ENCODE measurements around the gene ZNF512.
"Not testable (repeated sequence)": the region's sequence is repeated elsewhere in the genome, so short reads cannot be mapped to it uniquely, and the experiment has no call there.

ZNF512 gene

GRCh38 chr2:27582695-27583389, at the start of gene ZNF512:
ZNF512 (plus strand) TSS chr2:27583042; CDS start chr2:27583113, 71 bp downstream.
- DNase-seq (ENCODE audit: low read depth in 3 of 3): peak; percentile 68 to 84 (median 76)

- no peak for DNase-seq (ENCODE audit: low read depth in 3 of 3)
Measured at GRCh38 chr2:27537287-27537686, 45.6 kb upstream of the ZNF512 start.

GRCh38 chr2:27538839-27539450, 43.9 kb upstream of the ZNF512 start:
- not testable (repeated sequence) for DNase-seq (ENCODE audit: low read depth in 3 of 3)

- DNase-seq (ENCODE audit: low read depth in 3 of 3): not testable (repeated sequence)
Measured at GRCh38 chr2:27539649-27540048, 43.2 kb upstream of the ZNF512 start.

- no peak for DNase-seq (ENCODE audit: low read depth in 3 of 3)
Measured at GRCh38 chr2:27544143-27544821, 38.6 kb upstream of the ZNF512 start.

GRCh38 chr2:27545348-27546141, 37.3 kb upstream of the ZNF512 start:
- no peak for DNase-seq (ENCODE audit: low read depth in 3 of 3)

- DNase-seq (ENCODE audit: low read depth in 3 of 3): no peak
Measured at GRCh38 chr2:27549303-27549702, 33.5 kb upstream of the ZNF512 start.

- DNase-seq (ENCODE audit: low read depth in 3 of 3): no peak
Measured at GRCh38 chr2:27551514-27551913, 31.3 kb upstream of the ZNF512 start.

GRCh38 chr2:27552941-27553340, 29.9 kb upstream of the ZNF512 start:
- DNase-seq (ENCODE audit: low read depth in 3 of 3): no peak

- not testable (repeated sequence) for DNase-seq (ENCODE audit: low read depth in 3 of 3)
Measured at GRCh38 chr2:27554451-27554850, 28.4 kb upstream of the ZNF512 start.

- DNase-seq (ENCODE audit: low read depth in 3 of 3): no peak
Measured at GRCh38 chr2:27559228-27559627, 23.6 kb upstream of the ZNF512 start.

- DNase-seq (ENCODE audit: low read depth in 3 of 3): no peak
Measured at GRCh38 chr2:27561060-27561459, 21.8 kb upstream of the ZNF512 start.

- DNase-seq (ENCODE audit: low read depth in 3 of 3): no peak
Measured at GRCh38 chr2:27566628-27567027, 16.2 kb upstream of the ZNF512 start.

- no peak for DNase-seq (ENCODE audit: low read depth in 3 of 3)
Measured at GRCh38 chr2:27569398-27569797, 13.4 kb upstream of the ZNF512 start.

- no peak for DNase-seq (ENCODE audit: low read depth in 3 of 3)
Measured at GRCh38 chr2:27571197-27571596, 11.6 kb upstream of the ZNF512 start.

- no peak for DNase-seq (ENCODE audit: low read depth in 3 of 3)
Measured at GRCh38 chr2:27571681-27572080, 11.2 kb upstream of the ZNF512 start.

GRCh38 chr2:27572439-27572838, 10.4 kb upstream of the ZNF512 start:
- DNase-seq (ENCODE audit: low read depth in 3 of 3): no peak

- no peak for DNase-seq (ENCODE audit: low read depth in 3 of 3)
Measured at GRCh38 chr2:27572998-27573429, 9.8 kb upstream of the ZNF512 start.

- DNase-seq (ENCODE audit: low read depth in 3 of 3): no peak
Measured at GRCh38 chr2:27573452-27573851, 9.4 kb upstream of the ZNF512 start.

GRCh38 chr2:27581417-27582128, 1.3 kb upstream of the ZNF512 start:
- no peak for DNase-seq (ENCODE audit: low read depth in 3 of 3)

GRCh38 chr2:27582129-27582694, 630 bp upstream of the ZNF512 start:
- DNase-seq (ENCODE audit: low read depth in 3 of 3): no peak

Data from stimulated activated CD4-positive, alpha-beta T cell treated with anti-CD3 and anti-CD28 coated beads, TNF-alpha, amount 100 ng/mL, for 24 hours (primary cell).